NAMALWA (cell line): ENCODE measurements around the gene PABPC4L.
"Not testable (repeated sequence)": the region's sequence is repeated elsewhere in the genome, so short reads cannot be mapped to it uniquely, and the experiment has no call there.

Experiments used
- DNase-seq: peaks from one replicate; pipeline ENCODE4 v3.0.0-alpha.2; 2015; ENCODE audit warnings: low spot score

Gene PABPC4L

GRCh38 chr4:134201216-134202161 lies at the start of gene PABPC4L:
Gene PABPC4L, minus strand, starts transcription at chr4:134201789. Its CDS starts 770 bp downstream, at chr4:134201019.
- no peak for DNase-seq

GRCh38 chr4:134251322-134251721 lies 49.7 kb upstream of the PABPC4L start:
- DNase-seq: no peak

GRCh38 chr4:134243742-134244713 lies 42.4 kb upstream of the PABPC4L start:
- DNase-seq: no peak

GRCh38 chr4:134219043-134219442 lies 17.5 kb upstream of the PABPC4L start:
- no peak for DNase-seq

- no peak for DNase-seq
Measured at GRCh38 chr4:134216411-134216810, 14.8 kb upstream of the PABPC4L start.

- no peak for DNase-seq
Measured at GRCh38 chr4:134215620-134216344, 14.2 kb upstream of the PABPC4L start.

- not testable (repeated sequence) for DNase-seq
Measured at GRCh38 chr4:134207955-134208354, 6.4 kb upstream of the PABPC4L start.

GRCh38 chr4:134202166-134202956 lies 772 bp upstream of the PABPC4L start:
- DNase-seq: no peak

GRCh38 chr4:134200811-134201215 lies 776 bp downstream of the PABPC4L start:
- no peak for DNase-seq

GRCh38 chr4:134189949-134190348 lies 11.6 kb downstream of the PABPC4L start:
- no peak for DNase-seq

GRCh38 chr4:134189480-134189879 lies 12.1 kb downstream of the PABPC4L start:
- DNase-seq: no peak

- DNase-seq: no peak
Measured at GRCh38 chr4:134178706-134179105, 22.9 kb downstream of the PABPC4L start.

- DNase-seq: no peak
Measured at GRCh38 chr4:134174271-134174670, 27.3 kb downstream of the PABPC4L start.

- DNase-seq: no peak
Measured at GRCh38 chr4:134160211-134160610, 41.4 kb downstream of the PABPC4L start.

- DNase-seq: no peak
Measured at GRCh38 chr4:134154097-134154496, 47.5 kb downstream of the PABPC4L start.

GRCh38 chr4:134147941-134148340 lies 53.6 kb downstream of the PABPC4L start:
- DNase-seq: no peak
